T-cell (primary cell): ENCODE measurements around the gene ACKR2. TPM values are rescaled to one million over a fixed set of nuclear protein-coding genes. Genes with fewer than 3 reads are reported as not detected.
A peak's percentile ranks its signal among the peaks of the same experiment; 100 is the strongest.

Experiments used
- ATAC-seq, 4 experiments: fragments of 200-7000 bp in 3 of 4; fragments of 150-1000 bp in 1 of 4; cut with Tn5 transposase; replicated peaks in 1 of 4; 1 replicate in 3 of 4; 2 replicates in 1 of 4; pipeline ENCODE4 v1.10.0; 2021; ENCODE audit warnings: moderate library complexity in 3 of 4, mild to moderate bottlenecking in 2 of 4, moderate number of reproducible peaks in 1 of 4
- CTCF ChIA-PET, 2 donors: fragments of 300-600 bp; sonication (Branson Sonifier 250); formaldehyde crosslinking; loops; one replicate each; lab custom pipeline; 2022; ENCODE audit warnings: antibody characterized with exemption in 2 of 2; lab: Charles Lee
- POLR2A ChIA-PET, 2 donors: fragments of 300-600 bp; sonication (Branson Sonifier 250); formaldehyde crosslinking; loops; one replicate each; lab custom pipeline; 2022; ENCODE audit warnings: antibody characterized with exemption in 2 of 2; lab: Charles Lee
- DNase-seq, 35 experiments: peaks; one replicate each; pipeline versions ENCODE4 v3.0.0 to v3.0.0-alpha.2; 2013 to 2023
- H3K27ac ChIP-seq: one replicate; pipeline ENCODE4 v1.5.1; 2013; ENCODE audit warnings: low read length
- H3K27me3 ChIP-seq, 2 experiments: replicated peaks in 1 of 2; 1 replicate in 1 of 2; 2 replicates in 1 of 2; pipeline versions ENCODE4 v1.6.1 to v1.7.0; 2013; ENCODE audit warnings: low read length in 1 of 2, mixed read lengths in 1 of 2; ENCODE audit not compliant: control insufficient read depth in 2 of 2, insufficient read depth in 2 of 2; ENCODE audit errors: extremely low read depth in 1 of 2
- H3K36me3 ChIP-seq, 2 donors: 1 replicate in 1 of 2; 2 replicates in 1 of 2; pipeline versions ENCODE4 v1.6.1 to v1.7.0; 2013; ENCODE audit warnings: low read length in 1 of 2; ENCODE audit not compliant: control insufficient read depth in 2 of 2, insufficient read depth in 1 of 2; ENCODE audit errors: extremely low read depth in 1 of 2
- H3K4me1 ChIP-seq, 2 experiments: 1 replicate in 1 of 2; 2 replicates in 1 of 2; pipeline versions ENCODE4 v1.6.1 to v1.7.0; 2013; ENCODE audit warnings: low read length in 2 of 2, mixed read lengths in 1 of 2; ENCODE audit not compliant: insufficient read depth in 2 of 2, control insufficient read depth in 1 of 2; ENCODE audit errors: extremely low read depth in 1 of 2
- H3K4me3 ChIP-seq, 2 donors: 1 replicate in 1 of 2; 2 replicates in 1 of 2; pipeline versions ENCODE4 v1.5.1 to v1.7.0; 2013; ENCODE audit warnings: mild to moderate bottlenecking in 2 of 2, low read length in 1 of 2, moderate library complexity in 1 of 2; ENCODE audit not compliant: control insufficient read depth in 1 of 2; ENCODE audit errors: extremely low read depth in 1 of 2
- H3K9me3 ChIP-seq: 2 replicates; pipeline ENCODE4 v1.7.0; 2013
- H3K27ac Mint-ChIP-seq, 2 donors: one replicate each; pipeline ENCODE4 v1.8.0; 2020 to 2021; ENCODE audit warnings: mild to moderate bottlenecking in 2 of 2, mixed read lengths in 2 of 2
- H3K27me3 Mint-ChIP-seq, 2 donors: one replicate each; pipeline ENCODE4 v1.8.0; 2021 to 2022; ENCODE audit warnings: mixed read lengths in 2 of 2
- H3K36me3 Mint-ChIP-seq: one replicate; pipeline ENCODE4 v1.8.0; 2021; ENCODE audit warnings: mixed read lengths
- H3K4me1 Mint-ChIP-seq, 3 donors: one replicate each; pipeline ENCODE4 v1.8.0; 2020 to 2022; ENCODE audit warnings: mixed read lengths in 3 of 3, mild to moderate bottlenecking in 1 of 3
- H3K4me3 Mint-ChIP-seq, 3 donors: one replicate each; pipeline ENCODE4 v1.8.0; 2020 to 2022; ENCODE audit warnings: mild to moderate bottlenecking in 3 of 3, mixed read lengths in 3 of 3, moderate library complexity in 3 of 3
- H3K9me3 Mint-ChIP-seq, 3 donors: one replicate each; pipeline ENCODE4 v1.8.0; 2020 to 2022; ENCODE audit warnings: mixed read lengths in 3 of 3
- WGBS: methylation state at CpG from one replicate; pipeline ENCODE4 v1.1.5; 2013; ENCODE audit warnings: missing lambda C conversion rate; ENCODE audit not compliant: insufficient coverage; 5-methylcytosine and 5-hydroxymethylcytosine counted together
- total RNA-seq, 35 experiments: library from RNA in 6 of 35; stranded (reverse) in 6 of 35; fragments of 120-200 nt in 1 of 35; gene quantifications; one replicate each; pipeline versions ENCODE4 v1.2.1 to v1.2.4 and lab custom pipeline; 2013 to 2026

The ACKR2 gene
- total RNA-seq, 5 donors from 2014 or later (not counting 1 experiment from before 2014, with no cell fraction given) = 0.20 to 1.2 (median 0.80) TPM; not detected in 1

DNA sequence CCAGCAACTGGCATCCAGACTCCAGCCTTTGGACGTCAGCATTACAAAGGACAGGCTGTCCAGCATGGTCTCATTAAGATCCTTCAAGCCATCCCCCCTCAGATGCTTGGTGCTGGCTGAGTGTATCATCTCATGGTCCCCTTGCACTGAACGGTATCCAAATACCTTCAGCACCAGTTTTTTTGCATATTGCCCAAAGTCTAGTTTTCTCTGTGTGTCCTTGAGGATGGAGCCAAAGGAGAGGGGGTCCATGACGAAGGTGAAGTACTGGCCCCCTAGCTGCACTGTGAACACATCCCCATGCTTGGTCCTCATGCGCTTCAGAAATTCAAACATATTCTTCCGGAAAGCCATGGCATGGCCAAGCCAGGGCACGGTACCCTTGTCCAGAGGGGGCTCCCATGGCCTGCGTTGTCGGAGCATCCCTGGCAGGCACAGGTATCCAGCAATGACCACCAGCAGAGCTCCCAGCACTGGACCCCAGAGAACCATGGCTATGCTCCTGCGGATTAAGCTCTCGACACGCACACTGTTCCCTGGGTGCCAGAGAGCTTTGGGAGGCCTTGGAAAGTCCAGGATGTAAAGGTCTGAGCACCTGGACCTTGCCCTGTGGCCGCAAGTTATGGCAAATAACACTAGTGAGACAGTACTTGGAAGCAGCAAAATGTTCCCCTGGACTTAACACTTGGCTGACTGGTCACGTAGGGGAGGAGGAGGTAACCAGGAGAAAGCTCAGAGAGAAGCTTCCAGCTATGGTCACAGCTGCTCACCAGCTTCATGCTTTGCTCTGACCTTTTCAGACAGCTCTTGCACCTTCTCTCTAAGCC is 66.3 kb downstream of the ACKR2 start, which contains the start of gene CYP8B1:
Gene CYP8B1, minus strand, starts transcription at position 555 of the 827 bp plus-strand sequence. Its CDS starts 63 bp downstream, at position 492.
- 86% methylated on average over 11 of the region's 13 CpGs for WGBS
- peaks cover 0 to 9% of the 10 kb centered on the region in 2 donors for H3K27me3 Mint-ChIP-seq
- DNase-seq (no peak), ATAC-seq (no peak)
- H3K4me3 Mint-ChIP-seq = no peak within 1 kb of the TSS
- H3K4me3 ChIP-seq = no peak within 1 kb of the TSS
- H3K27ac ChIP-seq = no peak within 1 kb of the TSS
- no peaks in the 10 kb centered on the region for H3K9me3 ChIP-seq
- H3K9me3 Mint-ChIP-seq = no peaks in the 10 kb centered on the region
- POLR2A ChIA-PET = no interaction called here
- no peak within 1 kb of the TSS for H3K27ac Mint-ChIP-seq
- H3K4me1 ChIP-seq = peaks cover 0 to 4% of the 10 kb centered on the region in 2 experiments
- peaks cover 0 to 24% of the 10 kb centered on the region in 2 experiments for H3K27me3 ChIP-seq
- peaks cover 0 to 3% (median 3%) of the 10 kb centered on the region in 3 donors for H3K4me1 Mint-ChIP-seq
- CTCF ChIA-PET = interaction anchor here in 1 of 2 donors (0.5 kb wide), 1 partner anchor 35 kb away, joined by 8 read pairs; no protein-coding TSS in a partner anchor
- no peaks in the 10 kb centered on the region for H3K36me3 Mint-ChIP-seq
- H3K36me3 ChIP-seq = no peaks in the 10 kb centered on the region

DNA sequence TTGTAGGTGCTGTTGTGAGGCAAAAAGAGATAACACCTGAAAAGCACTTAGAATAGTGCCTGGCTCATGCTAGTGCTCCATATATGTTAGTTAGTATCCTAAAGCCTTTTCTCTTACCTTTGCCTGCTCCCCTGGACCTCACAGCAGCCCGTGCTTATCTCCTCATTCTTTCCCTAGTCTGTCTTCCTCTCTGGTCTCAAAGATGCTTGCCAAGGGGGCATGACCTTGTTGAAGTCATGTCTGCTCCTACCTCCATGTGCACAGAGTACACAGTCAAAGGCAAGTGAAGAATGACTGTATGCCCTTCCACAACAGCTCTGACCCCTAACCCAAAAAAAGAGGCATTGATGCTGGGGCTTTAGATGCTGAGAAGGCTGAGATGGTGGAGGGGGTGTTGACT is 67.2 kb downstream of the ACKR2 start:
- WGBS = 67% methylated on average over 1 of the region's 1 CpG
- Histone ChIP-seq H3K27me3 (peaks cover 0 to 25% of the 10 kb centered on the region in 2 experiments), H3K36me3 (no peaks in the 10 kb centered on the region), H3K4me1 (peaks cover 3 to 12% of the 10 kb centered on the region in 2 experiments), H3K27ac (no peak overlapping the region), H3K4me3 (no peak overlapping the region), H3K9me3 (no peaks in the 10 kb centered on the region)
- no peak overlapping the region for H3K4me3 Mint-ChIP-seq
- no peaks in the 10 kb centered on the region for H3K36me3 Mint-ChIP-seq
- DNase-seq (no peak), ATAC-seq (no peak)
- ChIA-PET POLR2A (no interaction called here), CTCF (no interaction called here)
- H3K4me1 Mint-ChIP-seq = peaks cover 6 to 8% (median 7%) of the 10 kb centered on the region in 3 donors
- peaks cover 0 to 9% of the 10 kb centered on the region in 2 donors for H3K27me3 Mint-ChIP-seq
- H3K27ac Mint-ChIP-seq = no peak overlapping the region
- H3K9me3 Mint-ChIP-seq = no peaks in the 10 kb centered on the region

DNA sequence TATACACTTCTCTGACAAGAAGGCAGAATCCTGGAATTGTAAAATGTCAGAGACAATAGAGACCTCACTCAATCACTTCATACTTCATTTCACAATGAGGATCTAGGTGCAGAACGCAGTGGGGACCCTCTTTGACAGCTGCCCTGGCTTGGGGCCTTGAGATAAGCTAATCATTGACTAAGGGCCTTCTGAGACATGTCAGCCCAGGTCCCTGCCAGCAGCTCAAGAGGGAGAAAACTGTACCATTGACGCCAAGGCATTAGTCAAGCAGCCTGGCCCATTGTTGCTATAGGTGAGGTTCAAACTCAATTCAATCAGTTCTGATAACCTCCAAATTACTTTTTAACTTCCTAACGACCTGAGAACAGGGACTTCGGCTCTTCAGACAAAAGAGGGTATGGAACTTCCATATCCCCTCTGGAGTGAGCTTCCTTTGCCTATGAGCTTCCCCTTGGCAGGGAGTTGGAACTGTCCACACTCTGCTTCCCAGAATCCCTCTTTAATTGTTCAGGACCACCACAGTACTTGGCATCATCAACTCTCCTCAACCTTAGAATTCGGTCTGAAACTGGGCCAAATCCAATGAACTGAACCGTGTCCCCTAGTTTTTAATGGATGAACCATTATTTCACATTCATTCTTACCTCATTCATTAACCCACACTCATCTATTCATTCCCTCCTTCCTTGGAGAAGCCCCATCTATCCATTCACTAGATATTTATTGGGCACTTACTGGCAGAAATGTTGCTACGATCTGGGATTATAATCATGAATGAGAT is 67.9 kb downstream of the ACKR2 start:
- H3K27me3 ChIP-seq = peaks cover 0 to 19% of the 10 kb centered on the region in 2 experiments
- Mint-ChIP-seq H3K27ac (no peak overlapping the region), H3K4me1 (peaks cover 9 to 11% (median 10%) of the 10 kb centered on the region in 3 donors), H3K36me3 (no peaks in the 10 kb centered on the region), H3K9me3 (no peaks in the 10 kb centered on the region), H3K4me3 (no peak overlapping the region), H3K27me3 (peaks cover 0 to 9% of the 10 kb centered on the region in 2 donors)
- no peak for DNase-seq
- no peaks in the 10 kb centered on the region for H3K9me3 ChIP-seq
- no peak overlapping the region for H3K27ac ChIP-seq
- no peaks in the 10 kb centered on the region for H3K36me3 ChIP-seq
- ChIA-PET POLR2A (no interaction called here), CTCF (interaction anchor here in 1 of 2 donors (0.5 kb wide), 1 partner anchor 10 kb away, joined by 3 read pairs; no protein-coding TSS in a partner anchor)
- no peak for ATAC-seq
- H3K4me3 ChIP-seq = no peak overlapping the region
- peaks cover 4 to 16% of the 10 kb centered on the region in 2 experiments for H3K4me1 ChIP-seq
- 83% methylated on average over 4 of the region's 7 CpGs for WGBS

DNA sequence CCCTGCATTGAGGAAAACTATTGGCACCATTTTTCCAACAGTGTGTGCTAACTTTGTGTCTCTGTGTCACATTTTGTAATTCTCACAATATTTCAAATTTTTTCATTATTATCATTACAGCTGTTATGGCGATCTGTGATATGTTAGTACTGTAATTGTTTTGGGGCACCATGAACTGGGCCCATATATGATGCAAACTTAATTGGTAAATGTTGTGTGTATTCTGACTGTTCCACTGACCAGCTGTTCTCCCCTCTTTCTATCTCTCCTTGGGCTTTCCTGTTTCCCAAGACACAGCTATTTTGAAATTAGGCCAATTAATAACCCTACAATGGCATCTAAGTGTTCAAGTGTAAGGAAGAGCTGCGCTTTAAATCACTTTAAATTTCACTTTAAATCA is 68.6 kb downstream of the ACKR2 start:
- no peaks in the 10 kb centered on the region for H3K9me3 Mint-ChIP-seq
- no peaks in the 10 kb centered on the region for H3K9me3 ChIP-seq
- peaks cover 0 to 16% of the 10 kb centered on the region in 2 experiments for H3K27me3 ChIP-seq
- peaks cover 0 to 4% of the 10 kb centered on the region in 2 donors for H3K27me3 Mint-ChIP-seq
- H3K27ac ChIP-seq = no peak overlapping the region
- POLR2A ChIA-PET = no interaction called here
- H3K4me1 Mint-ChIP-seq = peaks cover 9 to 11% (median 10%) of the 10 kb centered on the region in 3 donors
- CTCF ChIA-PET = interaction anchor here in 1 of 2 donors (0.6 kb wide), 2 partner anchors 9 to 263 kb away, joined by 3 read pairs; no protein-coding TSS in a partner anchor
- ATAC-seq = no peak
- H3K36me3 ChIP-seq = no peaks in the 10 kb centered on the region
- no peak for DNase-seq
- peaks cover 4 to 16% of the 10 kb centered on the region in 2 experiments for H3K4me1 ChIP-seq
- no peaks in the 10 kb centered on the region for H3K36me3 Mint-ChIP-seq
- no peak overlapping the region for H3K4me3 ChIP-seq
- H3K27ac Mint-ChIP-seq = no peak overlapping the region
- WGBS = no CpG with 5 or more reads among the region's 2 CpGs
- H3K4me3 Mint-ChIP-seq = no peak overlapping the region

DNA sequence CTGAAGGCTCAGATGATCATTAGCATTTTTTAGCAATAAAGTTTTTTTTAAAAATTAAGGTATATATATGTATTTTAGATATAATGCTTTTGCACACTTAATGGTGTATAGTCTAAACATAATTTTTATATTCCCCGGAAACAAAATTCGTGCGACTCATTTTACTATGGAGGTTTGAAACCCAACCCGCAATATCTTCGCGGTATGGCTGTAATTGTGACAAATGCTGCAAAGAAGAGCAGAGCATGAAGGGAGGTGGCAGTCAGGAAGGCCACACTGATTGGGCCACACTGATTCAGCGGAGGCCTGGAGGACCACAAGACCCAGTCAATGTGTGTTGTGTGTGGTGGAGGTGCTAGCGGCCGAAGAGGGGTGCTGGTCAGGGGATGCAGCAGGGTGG is 70.9 kb downstream of the ACKR2 start:
- no peaks in the 10 kb centered on the region for H3K9me3 ChIP-seq
- WGBS = 97% methylated on average over 8 of the region's 9 CpGs
- H3K36me3 Mint-ChIP-seq = no peaks in the 10 kb centered on the region
- peak overlapping the region; percentile 17 to 79 for H3K27ac Mint-ChIP-seq
- H3K27ac ChIP-seq = no peak overlapping the region
- no peaks in the 10 kb centered on the region for H3K36me3 ChIP-seq
- H3K4me3 Mint-ChIP-seq = peak overlapping the region; percentile 64 to 74 (median 70)
- ChIA-PET POLR2A (no interaction called here), CTCF (no interaction called here)
- H3K4me1 Mint-ChIP-seq = peaks cover 9 to 11% (median 10%) of the 10 kb centered on the region in 3 donors
- H3K4me1 ChIP-seq = peaks cover 4 to 16% of the 10 kb centered on the region in 2 experiments
- peaks cover 0 to 2% of the 10 kb centered on the region in 2 donors for H3K27me3 Mint-ChIP-seq
- H3K4me3 ChIP-seq = peak overlapping the region; percentile 11 to 61
- no peaks in the 10 kb centered on the region for H3K9me3 Mint-ChIP-seq
- no peak for DNase-seq
- no peak for ATAC-seq
- peaks cover 0 to 8% of the 10 kb centered on the region in 2 experiments for H3K27me3 ChIP-seq
